GM18505 (cell line): ENCODE results near the gene KEAP1.
"Not testable (repeated sequence)": the region's sequence is repeated elsewhere in the genome, so short reads cannot be mapped to it uniquely, and the experiment has no call there.

ENCODE experiments used
- ATAC-seq: cut with Tn5 transposase; IDR thresholded peaks from one replicate; pipeline ENCODE4 v1.9.1; 2021; ENCODE audit not compliant: unreplicated experiment
- POLR2A ChIP-seq: IDR thresholded peaks from 4 replicates; pipeline ENCODE4 v1.6.1; 2011; ENCODE audit warnings: borderline replicate concordance; ENCODE audit not compliant: insufficient read depth, insufficient read length; ENCODE audit errors: extremely low read depth

Gene KEAP1

DNA sequence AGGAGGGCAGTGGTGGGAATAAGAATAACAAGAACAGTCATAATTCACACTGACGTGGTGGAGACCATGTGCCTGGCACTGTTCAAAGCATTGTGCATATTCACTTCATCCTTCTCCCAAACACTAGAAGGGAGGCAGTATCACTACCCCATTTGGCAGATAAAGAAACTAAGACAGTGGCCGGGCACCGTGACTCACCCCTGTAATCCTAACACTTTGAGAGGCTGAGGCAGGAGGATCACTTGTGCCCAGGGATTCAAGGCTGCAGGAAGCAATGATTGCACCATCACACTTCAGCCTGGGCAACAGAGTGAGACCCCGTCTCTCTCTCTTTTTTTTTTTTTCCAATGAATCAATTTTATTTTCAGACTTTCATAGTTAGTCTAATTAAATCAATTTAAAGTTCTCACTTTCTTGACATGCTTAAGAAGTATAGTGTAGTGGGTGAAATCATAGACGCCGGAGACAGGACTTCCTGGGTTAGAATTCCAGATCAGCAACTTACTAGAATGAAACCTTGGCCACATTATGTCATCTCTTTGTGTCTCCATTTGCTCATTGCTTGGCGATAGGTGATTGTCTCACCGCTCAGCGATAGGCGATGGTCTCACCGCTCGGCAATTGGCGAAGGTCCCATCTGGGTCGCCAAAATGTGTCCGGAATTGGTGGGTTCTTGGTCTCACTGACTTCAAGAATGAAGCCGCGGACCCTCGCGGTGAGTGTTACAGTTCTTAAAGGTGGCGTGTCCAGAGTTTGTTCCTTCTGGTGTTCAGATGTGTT is 35.2 kb upstream of the KEAP1 start:
- no peak for ATAC-seq
- TF ChIP-seq POLR2A, result no peak

DNA sequence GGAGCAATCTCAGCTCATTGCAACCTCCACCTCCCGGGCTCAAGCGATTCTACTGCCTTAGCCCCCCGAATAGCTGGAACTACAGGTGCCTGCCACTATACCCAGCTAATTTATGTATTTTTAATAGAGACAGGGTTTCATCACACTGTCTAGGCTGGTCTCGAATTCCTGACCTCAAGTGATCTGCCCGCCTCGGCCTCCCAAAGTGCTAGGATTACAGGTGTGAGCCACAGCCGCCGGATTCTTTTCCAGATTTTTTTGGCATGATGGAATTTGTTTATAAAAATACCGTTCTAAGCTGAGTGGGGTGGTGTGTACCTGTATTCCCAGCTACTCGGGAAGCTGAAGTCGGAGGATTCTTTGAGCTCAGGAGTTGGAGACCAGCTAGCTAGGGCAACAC is 34.5 kb upstream of the KEAP1 start:
- no peak for ATAC-seq
- TF ChIP-seq POLR2A, result no peak

DNA sequence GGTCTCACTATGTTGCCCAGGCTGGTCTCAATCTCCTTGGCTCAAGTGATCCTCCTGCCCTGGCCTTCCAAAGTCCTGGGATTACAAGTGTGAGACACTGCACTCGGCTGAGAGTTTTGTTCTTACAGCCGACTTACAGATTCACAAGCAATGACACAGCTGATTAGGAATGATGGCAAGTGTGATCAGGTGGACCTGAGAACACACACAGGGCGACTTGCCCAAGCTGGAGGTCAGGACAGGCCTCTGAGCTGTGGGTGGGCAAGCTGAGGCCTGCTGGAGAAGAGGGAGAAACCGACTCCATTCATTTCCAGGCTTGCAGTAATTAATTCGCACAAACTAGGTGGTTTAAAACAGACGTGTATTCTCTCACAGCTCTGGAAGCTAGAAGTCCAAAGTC is 32.5 kb upstream of the KEAP1 start:
- no peak for ATAC-seq
- TF ChIP-seq POLR2A, result no peak

DNA sequence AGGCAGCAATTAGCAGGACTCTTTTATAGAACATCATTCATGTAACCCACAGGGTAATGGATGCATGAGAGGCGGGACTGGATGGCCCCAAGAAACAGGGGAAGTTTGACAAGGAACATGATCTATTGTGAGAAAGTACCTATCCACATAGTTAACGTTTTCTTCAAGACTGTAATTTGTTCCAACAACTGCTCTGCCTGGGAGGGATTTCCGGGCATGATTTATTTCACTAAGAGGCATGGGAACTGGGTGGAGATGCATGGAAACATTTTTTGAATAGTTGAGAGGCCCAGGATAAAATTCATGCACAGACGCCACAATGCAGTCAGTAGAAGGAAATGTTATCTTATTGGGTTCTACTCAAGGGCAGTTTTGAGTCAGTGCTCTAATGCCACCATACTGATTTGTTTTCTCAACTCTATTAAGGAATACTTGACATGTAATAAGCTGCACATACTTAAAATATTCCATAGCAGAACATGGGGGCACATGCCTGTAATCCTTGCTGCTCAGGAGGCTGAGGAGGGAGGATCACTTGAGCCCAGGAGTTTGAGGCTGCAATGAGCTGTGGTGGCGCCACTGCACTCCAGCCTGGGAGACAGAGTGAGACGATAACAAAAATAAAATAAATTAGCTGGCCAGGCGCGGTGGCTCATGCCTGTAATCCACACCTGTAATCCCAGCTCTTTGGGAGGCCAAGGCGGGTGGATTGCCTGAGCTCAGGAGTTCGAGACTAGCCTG is 30.7 kb upstream of the KEAP1 start:
- ATAC-seq, result no peak
- no peak for TF ChIP-seq POLR2A

DNA sequence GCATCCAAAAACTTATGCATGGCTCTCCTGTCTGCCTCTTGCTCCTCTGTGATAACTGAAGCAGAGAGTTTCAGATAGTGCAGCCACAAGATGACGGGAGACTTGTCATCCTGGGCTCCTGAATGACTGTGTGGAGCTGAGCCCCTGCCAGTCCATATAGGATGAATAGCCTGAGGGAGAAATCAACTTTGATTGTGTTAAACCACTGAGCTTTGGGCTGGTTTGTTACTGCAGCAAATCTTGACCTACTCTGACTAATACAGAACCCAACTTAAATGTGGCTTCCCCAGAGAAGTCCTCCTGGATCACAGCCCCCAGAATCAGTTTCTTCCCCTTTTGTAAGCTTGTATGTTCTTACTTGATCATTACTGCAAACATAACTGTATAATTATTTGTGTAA is 29.3 kb upstream of the KEAP1 start:
- TF ChIP-seq POLR2A, result no peak
- no peak for ATAC-seq

DNA sequence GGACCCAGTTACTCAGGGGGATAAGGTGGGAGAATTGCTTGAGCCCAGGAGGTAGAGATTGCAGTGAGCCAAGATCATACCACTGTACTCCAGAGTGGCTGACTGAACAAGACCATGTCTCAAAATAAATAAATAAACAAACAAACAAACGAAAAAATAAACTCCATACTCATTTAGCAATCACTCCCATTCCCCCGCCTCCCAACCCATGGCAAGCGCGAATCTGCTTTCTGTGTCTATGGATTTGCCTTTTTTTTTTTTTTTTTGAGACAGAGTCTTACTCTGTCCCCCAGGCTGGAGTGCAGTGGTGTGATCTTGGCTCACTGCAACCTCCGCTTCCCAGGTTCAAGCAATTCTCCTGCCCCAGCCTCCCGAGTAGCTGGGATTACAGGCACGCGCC is 23.7 kb upstream of the KEAP1 start:
- ATAC-seq, result not testable (repeated sequence)

DNA sequence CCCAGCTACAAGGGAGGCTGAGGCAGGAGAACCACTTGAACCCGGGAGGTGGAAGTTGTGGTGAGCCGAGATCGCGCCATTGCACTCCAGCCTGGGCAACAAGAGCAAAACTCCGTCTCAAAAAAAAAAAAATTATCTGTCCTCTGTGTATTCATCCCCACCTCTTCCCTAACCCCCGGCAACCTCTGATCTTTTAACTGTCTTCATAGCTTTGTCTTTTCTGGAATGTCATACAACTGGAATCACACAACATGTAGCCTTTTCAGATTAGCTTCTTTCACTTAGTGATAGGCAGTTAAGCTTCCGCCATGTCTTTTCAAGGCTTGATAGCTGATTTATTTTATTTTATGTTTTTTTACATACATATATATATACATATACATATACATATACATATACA is 22.5 kb upstream of the KEAP1 start:
- ATAC-seq, result no peak

DNA sequence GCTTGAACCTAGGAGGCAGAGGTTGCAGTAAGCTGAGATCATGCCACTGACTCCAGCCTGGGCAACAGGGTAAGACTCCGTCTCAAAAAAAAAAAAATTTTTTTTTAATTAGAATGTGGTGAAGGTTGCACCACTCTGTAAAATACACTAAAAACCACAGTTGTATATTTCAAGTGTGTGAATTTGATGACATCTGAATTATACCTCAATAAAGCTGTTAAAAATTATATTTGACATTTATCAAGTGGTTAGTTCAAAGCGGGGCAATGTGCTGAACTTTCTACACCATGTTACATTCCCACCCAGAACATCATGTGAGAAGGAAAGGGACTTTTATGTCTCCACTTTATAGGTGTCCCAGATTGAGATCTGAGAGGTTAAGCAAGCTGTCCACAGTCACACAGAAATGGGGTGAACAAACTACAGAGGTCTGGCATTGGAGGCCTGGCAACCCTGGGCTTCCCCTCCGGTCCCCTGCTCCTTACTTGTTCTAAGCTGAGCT is 20.0 kb upstream of the KEAP1 start:
- no peak for TF ChIP-seq POLR2A
- no peak for ATAC-seq

More for the DNA sequence above, 22.5 kb upstream of the KEAP1 start:
- TF ChIP-seq POLR2A, result no peak

DNA sequence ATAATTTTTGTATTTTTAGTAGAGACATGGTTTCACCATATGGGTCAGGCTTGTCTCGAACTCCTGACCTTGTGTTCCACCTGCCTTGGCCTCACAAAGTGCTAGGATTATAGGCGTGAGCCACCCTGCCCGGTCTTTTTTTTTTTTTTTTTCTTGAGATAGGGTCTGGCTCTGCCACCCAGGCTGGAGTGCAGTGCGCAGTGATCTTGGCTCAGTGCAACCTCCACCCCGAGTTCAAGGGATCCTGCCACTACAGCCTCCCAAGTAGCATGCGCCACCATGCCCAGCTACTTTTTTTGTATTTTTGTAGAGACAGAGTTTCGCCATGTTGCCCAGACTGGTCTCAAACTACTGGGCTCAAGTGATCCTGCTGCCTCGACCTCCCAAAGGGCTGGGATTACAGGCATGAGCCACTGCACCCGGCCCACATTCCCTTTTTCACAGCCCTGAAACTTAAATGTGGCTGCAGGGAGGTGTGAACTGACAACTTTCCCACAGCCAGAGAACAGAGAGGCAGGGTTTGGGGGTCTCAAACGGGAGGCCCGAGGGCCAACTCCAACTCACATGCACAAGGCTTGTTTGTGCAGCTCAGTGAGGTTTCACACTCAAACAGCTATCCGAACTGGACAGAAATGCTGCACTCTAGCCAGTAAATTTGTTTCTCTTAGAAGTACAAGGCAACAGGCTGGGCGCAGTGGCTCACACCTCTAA is 18.5 kb upstream of the KEAP1 start:
- ATAC-seq, result no peak
- TF ChIP-seq POLR2A, result no peak

DNA sequence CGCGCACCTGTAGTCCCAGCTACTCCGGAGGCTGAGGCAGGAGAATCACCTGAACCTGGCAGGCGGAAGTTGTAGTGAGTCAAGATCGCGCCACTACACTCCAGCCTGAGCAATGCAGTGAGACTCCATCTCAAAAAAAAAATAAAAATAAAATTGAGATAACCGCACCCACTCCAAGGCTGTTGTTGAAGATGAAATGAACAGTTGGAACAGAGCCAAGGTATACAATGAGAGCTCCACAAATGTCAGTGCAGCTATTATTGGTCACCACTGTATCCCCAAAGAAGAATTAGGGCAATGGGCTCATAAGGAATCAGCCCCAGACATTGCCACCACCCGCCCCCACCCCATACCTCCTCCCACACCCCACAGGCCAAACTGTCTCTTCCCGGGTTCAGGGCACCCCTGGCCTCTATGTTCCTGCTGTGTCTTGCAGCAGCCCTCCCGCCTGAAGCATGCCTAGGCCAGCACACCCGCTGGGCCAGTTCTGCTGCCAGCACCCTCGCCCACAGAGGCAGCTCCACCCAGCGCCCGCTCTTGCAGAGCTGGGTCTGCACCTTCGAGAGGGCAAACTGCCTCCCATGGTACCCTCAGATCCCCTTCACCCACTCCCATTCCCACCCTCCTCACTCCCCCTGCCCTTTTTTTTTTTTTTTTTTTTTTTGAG is 17.6 kb upstream of the KEAP1 start:
- ATAC-seq, result no peak
- no peak for TF ChIP-seq POLR2A

DNA sequence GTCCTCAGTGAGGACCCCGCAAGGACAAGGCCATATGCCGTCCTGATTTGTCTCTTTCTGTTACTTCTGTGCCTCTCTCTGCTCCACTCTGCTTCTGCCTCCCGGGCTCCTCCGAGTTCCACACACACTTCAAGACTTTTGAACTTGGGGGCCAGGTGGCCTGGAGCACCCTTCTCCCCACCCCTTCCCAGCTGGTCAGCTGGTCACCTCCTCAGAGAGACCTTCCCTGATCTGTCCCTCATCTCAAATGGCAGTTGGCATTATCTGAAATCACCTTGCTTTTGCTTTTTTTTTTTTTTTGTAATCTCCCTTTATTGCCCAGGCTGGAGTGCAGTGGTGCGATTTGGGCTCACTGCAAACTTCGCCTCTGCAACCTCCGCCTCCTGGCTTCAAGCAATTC is 16.3 kb upstream of the KEAP1 start:
- ATAC-seq, result no peak
- no peak for TF ChIP-seq POLR2A

DNA sequence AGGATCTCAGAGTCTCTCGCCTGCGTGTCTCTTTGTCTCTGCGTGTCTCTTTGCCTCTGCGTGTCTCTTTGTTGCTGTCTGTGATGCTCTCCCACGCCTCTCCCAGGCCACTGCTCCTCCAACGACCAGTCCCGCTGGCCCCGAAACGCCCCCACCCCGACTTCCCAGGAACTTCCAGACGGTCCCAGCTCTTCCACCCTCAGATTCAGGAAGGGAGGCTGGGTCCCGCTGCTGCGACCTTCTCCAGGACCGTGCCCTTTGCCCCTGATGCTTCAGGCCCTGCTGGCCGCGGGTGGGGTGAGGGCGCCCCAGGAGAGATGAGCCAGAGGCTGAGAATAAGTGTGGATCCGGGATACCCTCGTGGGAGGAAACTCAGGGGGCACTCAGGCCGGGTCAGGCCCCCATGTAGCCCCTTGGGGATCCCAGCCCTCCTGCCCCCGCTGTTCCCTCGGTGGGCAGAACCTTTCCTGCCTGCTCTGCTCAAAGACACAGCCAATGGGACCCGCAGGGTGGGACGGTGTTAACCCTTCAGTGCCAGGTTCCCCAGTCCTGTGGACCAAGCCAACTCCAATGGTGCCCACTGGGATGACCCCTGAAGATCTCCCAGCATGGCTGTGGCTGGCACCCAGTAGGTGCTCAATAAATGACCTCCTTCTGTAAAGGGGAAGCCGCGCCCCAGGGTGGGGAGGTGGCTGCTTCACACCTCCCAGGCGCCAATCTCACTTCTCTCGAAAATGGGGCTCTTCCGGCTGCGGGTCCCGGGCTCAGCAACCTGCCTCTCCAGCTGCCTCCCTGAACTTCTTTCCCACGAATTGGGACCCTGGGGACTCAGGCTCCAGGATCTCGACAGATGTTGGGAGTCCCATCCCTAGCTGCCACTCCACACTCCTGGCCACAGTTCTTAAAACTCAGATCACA is 15.5 kb upstream of the KEAP1 start:
- no peak for ATAC-seq
- TF ChIP-seq POLR2A, result no peak
